ENCODE data around the gene PSKH1. TPM values are rescaled to one million over a fixed set of nuclear protein-coding genes. Genes with fewer than 3 reads are reported as not detected.

PSKH1 gene
- total RNA-seq = 13.5 and 14.8 TPM in 2 replicates

DNA sequence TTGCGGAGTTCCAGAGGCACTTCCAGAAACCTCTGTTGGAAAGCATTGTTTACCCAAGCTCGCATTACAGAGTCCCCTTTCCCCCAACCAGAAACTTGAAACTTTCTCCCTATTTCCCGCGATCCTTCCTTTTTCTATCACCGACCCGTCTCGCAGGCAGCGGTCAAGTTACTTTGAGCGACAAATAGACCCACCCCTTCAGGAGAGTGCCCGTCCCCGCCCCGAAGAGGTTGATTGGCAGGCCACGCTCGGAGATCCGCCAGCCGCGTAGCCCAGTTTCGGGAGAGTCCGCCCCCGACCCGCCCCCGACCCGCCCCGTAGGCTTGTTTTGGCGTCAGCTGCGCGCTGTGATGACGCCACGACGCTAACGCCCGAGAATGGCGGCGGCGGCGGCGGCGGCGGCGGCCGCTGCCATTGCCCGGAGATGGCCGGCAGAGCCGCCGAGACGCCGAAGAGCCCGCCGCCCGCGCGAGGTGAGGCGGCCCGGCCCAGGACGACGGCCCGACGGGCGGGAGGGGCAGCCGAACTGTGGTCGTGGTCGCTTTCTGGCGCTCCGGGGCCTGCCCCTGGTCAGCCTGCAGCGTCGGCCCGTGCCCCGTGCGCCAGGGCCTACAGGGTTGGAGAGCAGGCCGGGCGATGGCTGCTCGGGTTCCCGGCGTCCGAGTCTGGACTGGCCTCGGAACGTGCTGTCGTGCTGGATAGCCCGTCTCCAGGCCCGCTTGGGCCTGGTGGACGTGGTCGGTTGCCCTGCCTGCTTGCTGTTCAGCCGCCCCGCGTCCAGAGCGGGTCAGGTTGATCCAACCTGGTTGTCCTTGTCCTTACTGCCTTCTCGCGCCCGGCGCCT lies at the start of gene PSKH1:
TSS of gene PSKH1 (plus strand) at position 356 of the 844 bp plus-strand sequence. CDS start 15,496 bp downstream, outside the sequence.

DNA sequence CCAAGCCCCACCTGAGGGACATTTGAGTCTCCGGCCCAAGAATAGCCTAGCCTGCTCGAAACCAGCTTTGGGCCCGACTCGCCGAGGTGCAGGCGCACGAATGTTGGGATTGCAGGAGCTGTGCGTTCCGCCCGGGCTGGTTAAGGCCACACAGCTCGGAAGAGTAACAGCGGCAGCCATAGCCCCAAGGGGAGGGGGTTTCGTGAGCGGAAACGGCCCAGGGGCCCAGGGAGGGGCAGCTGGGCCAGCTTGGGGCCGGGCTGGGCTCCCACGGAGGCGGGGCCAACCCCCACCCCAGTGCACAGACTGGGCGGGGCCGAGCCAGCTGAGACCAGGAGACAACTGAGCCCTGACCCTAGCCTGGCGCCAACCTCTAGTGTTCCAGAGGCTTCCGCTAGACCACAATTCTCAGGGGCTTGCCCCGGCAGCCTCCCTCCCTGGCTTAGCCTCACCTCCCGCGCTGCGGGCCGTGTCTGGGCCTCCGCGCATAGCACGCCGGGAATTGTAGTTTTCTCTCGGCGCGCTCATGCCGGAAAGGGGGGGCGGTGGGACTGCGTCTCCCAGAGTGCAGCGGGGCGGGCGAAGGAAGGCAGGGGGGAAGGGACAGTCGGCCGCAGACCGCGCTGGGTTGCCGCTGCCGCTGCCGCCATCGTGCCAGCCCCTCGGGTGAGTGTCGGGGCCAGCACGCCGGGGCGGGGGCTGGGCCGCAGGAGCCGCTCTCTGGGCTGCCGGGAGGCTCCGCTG lies 46.6 kb upstream of the PSKH1 start, which contains the start of gene NUTF2:
TSS of gene NUTF2 (plus strand) at position 614 of the 744 bp plus-strand sequence. CDS start 18,198 bp downstream, outside the sequence.

DNA sequence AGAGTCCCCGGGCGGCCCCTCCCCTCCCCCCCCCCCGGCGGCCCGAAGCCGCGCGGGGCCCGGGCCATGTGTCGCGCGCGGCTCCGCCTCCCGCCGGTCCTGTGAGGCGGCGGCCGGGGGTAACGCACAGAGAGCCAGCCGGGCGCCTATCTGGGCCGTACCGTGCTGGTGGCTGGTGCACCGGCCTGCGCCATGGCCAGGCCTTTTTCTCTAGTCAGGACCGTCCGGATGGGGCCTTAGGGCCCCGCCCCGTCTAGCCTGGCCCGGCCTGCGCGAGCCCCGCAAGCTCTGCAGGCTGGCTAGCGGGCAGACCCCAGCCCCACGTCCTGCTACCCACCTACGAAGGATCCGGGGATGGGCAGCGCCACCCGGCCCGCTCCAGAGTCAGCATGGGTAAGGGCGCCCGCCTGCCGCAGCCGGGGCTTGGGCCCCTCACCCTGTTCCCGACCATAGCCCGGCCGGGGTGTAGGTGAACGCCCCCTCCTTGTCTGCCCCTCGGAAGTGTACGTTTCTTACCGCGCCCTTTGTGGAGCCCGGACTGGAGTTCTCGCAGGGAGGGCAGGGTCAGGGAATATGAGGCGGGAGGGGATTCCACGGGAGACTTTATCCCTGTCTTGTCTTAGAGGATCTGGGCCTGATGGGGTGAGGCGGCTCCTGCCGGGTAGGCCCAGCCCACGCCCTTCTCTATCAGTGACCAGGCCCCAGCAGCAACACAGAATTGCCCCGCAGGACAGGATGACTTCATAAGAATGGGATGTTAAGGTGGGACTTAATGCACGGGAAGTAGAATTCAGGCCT lies 45.8 kb upstream of the PSKH1 start, which contains the start of gene CENPT:
TSS of gene CENPT (minus strand) at position 630 of the 798 bp plus-strand sequence. CDS start 13,834 bp downstream, outside the sequence.

DNA sequence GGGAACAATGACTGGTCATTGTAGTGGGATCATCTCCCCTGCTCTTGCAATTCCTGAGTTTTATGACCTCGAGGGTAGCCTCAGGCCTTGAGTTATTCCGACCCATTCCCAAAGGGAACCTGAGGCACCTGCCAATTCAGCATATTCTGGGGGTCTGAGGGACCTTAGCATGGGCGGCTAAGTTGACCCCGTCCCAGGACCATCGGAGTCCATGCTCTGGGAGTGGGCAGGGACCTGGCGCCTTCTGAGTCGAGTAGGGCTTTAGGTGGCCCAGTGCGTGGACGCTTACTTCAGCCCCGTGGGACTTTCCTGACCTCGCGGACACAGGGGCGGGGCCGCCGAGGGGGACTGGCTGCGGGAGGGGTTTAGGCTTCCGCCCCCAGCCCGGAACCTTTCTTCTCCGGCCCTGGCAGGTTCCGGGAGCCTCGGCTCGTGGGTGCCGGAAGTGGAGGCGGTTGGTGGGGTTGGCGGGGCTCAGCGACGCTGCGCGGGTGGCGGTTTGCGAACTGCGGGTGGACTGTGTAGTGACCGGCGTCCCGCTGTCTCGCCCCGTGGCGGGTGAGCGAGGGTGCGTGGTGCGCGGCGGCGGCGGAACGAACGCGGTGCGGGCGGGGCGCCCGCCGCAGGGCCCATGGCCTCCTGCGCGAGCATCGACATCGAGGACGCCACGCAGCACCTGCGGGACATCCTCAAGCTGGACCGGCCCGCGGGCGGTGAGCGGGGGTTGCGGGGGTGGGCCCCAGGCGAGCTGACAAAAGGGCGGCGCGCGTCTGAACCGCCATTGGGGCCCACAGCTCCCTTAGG lies 20.2 kb upstream of the PSKH1 start, which contains the start of gene EDC4:
TSS of gene EDC4 (plus strand) at position 422 of the 804 bp plus-strand sequence. CDS start at position 632, 210 bp downstream.

DNA sequence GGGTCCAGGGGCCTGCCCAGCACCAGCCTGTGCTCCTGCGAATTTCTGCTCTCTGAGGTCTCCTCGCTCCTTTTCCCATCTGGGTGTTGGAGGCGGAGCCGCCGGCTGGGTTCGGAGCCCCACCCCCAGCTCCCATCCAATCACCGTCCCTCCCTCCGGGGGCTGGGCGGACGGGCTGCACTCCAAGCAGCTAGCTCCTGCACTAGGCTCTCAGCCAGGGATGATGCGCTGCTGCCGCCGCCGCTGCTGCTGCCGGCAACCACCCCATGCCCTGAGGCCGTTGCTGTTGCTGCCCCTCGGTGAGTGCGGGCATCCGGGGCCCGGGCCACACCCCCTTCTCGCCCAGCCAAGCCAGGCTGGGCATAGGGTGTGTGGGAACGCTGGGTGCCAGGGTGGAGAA lies 8.4 kb upstream of the PSKH1 start, which contains the start of gene NRN1L:
TSS of gene NRN1L (plus strand) at position 202 of the 400 bp plus-strand sequence. CDS start at position 221, 19 bp downstream.

DNA sequence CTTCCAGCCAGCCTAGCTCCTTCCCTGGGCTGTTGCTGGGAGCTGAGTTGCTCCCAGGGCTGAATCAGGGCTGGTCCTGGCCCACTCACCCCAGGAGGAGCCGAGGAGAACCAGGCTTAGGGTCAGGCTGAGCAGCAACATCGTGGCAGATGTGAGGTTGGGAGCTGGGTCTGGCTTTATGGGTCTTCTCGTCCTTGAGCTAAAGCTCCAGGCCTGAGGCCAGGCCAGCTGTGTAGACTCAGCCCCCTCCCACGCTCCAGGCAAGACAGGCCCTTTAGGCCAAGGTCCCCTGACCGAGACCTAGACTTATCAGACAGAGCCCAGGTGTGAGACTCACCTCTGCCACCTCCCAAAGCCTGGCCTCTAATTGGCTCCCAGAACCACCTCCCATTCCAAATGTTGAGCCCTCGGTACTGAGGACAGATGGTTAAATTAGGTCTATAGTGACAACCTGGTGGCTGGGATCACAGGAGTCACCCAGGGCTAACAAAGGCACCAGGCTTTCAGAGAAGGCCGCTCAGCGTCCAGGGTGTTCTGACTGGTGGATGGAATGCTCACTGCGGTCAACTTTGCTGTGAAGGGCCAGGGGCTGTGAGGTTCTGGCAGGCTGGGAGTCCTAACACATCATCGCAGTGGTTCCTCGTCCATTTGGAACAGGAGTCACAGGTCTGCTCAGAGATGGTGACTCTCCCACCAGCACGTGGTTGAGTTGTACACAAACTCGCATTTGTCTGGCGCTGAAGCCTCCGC lies 38.8 kb downstream of the PSKH1 start, which contains the start of gene CTRL:
TSS of gene CTRL (minus strand) at position 151 of the 750 bp plus-strand sequence. CDS start at position 141, 10 bp downstream.

DNA sequence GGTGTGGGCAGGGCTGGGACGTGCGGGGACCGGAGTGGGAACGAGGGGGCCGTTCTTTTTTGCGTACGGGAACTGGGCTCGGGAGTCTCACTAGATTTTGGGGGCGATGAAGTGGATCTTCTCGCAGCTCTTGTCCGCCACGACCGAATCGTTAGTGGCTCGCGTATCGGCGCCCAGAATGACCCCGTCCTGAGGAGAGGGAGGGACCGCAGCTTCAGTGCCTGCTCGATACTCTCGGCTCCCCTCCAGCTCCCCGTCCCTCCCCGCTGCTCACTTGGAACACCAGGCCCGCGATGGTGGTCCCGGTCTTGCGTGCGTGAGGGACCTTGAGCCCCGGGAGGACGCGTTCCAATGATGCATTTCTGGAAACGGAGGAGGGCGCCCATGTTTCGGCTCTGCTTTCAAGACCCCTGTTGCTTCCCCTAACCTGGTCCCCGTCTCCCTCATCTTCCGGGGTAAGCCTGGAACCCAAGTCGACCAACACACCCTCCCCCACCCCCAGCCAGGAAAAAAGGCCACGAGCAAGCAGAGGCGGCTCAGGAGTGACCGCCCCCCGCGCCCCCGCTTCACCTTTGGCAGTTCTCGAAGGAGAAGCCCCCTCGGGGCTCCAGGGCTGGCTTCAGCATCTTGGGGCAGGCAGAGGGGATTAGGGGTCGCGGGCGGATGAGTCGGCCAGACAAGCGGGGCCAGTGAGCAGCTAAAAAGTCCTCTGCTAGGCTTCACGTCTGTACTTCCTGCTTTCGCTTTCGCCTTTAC lies 43.2 kb downstream of the PSKH1 start, which contains the start of gene PSMB10:
TSS of gene PSMB10 (minus strand) at position 727 of the 756 bp plus-strand sequence. CDS start at position 626, 101 bp downstream.

DNA sequence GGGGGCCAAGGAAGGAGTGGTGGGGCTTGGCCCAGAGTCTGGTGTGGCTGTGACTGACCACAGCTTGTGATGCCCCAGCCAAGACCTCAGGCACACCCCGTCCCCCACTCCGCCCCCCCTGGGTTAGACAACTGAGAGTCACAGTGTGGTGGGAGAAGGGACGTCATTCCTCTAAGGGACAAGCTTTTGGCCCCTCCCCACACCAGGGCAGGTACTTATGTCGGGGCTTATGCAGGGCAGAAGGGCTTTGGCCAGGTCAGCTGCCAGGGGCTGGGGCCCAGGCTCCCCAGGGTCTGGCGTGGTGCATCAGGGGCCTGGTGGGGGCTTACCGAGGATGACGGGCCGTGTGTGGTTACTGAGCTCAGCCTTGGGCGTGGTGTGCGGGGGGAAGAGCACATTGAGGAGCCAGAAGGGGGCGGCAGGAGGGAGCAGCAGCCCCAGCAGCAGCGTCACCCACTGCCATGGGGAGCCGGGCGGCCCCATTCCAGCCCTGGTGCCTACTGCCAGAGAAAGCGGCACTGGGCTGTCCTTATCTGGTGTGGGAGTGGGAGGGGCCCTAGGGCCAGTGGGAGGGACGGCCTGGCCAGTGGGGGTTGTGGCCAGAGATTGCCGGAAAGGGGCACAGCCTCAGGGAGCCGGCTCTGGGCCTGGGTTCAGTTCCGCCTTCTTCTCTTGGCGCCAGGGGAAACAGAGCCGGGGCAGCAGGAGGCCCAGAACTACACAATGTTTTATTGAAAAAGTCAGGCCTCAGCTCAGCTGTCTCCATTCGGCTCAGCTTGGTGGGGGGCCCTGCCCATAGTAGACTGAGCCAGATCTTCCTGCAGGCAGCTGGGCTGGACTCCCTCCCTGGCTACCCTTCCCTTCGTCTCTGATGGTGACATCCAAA lies 50.8 kb downstream of the PSKH1 start, which contains the start of gene LCAT:
TSS of gene LCAT (minus strand) at position 502 of the 886 bp plus-strand sequence. CDS start at position 483, 19 bp downstream.

DNA sequence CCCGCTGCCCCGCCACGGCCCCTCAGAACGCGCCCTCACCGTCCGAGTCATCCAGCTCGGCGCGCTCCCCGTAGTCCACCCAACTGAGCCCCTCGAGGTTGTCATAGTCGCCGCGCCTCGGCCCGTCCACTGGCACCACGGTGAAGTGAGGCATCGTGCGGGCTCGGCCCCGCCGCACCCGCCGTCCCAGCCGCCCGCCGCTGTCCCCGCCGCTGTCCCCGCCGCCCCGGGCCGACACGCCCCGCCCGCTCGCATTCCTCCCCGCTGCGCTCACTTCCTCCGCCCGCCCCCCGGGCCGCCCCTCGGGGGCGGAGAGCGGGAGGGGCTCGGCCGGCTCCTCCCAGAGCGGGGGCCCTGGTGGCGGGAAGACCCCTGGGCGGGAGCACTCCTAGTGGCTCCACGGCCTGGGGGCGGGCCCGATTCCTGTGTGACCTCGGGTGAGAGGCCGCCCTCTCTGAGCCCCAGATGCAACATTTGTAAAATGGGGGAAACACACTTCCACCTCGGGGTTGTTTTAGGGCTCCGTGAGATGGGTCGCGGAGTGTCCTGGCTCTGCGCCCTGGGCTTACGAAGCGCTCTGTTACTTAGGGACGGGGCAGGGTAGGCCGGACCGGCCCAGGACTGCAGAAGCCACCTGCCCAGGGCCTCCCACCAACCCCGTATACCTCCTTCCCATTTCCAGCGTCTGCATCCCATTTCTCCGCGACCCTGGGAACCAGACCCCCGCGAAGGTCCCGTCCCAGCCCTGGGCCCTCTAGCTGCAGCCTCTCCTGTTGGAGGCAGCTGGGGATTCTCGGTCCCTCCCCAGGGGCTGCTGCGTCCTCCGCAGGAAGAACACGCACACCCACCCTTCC lies 75.6 kb downstream of the PSKH1 start, which contains the start of gene SLC12A4:
TSS of gene SLC12A4 (minus strand) at position 238 of the 854 bp plus-strand sequence. CDS start at position 154, 84 bp downstream.

Other genes starting within 250 kb of the PSKH1 start
- gene CARMIL2, start 248.1 kb upstream of the PSKH1 start, total RNA-seq = 0.28 and 0.38 TPM in 2 replicates
- 10.4 and 20.5 TPM in 2 replicates for gene ACD, start 233.0 kb upstream of the PSKH1 start, total RNA-seq
- gene PARD6A, start 232.3 kb upstream of the PSKH1 start, total RNA-seq = 1.1 and 1.2 TPM in 2 replicates
- 13.2 and 17.8 TPM in 2 replicates for gene ENKD1, start 226.5 kb upstream of the PSKH1 start, total RNA-seq
- 2.5 and 7.6 TPM in 2 replicates for gene C16orf86, start 226.4 kb upstream of the PSKH1 start, total RNA-seq
- gene GFOD2, start 173.9 kb upstream of the PSKH1 start, total RNA-seq = 11.3 and 17.3 TPM in 2 replicates
- gene RANBP10, start 86.7 kb upstream of the PSKH1 start, total RNA-seq = 3.1 and 3.8 TPM in 2 replicates
- gene TSNAXIP1, start 86.4 kb upstream of the PSKH1 start, total RNA-seq = 0.38 and 1.1 TPM in 2 replicates
- 34.7 and 39.5 TPM in 2 replicates for gene THAP11, start 50.9 kb upstream of the PSKH1 start, total RNA-seq
- gene NUTF2, start 46.3 kb upstream of the PSKH1 start, total RNA-seq = 153 and 331 TPM in 2 replicates
- gene CENPT, start 45.6 kb upstream of the PSKH1 start, total RNA-seq = 24.2 and 40.6 TPM in 2 replicates
- gene EDC4, start 20.2 kb upstream of the PSKH1 start, total RNA-seq = 32.7 and 59.4 TPM in 2 replicates
- not detected in 2 replicates for gene NRN1L, start 8.4 kb upstream of the PSKH1 start, total RNA-seq
- gene CTRL, start 38.6 kb downstream of the PSKH1 start, total RNA-seq = 0.56 and 0.96 TPM in 2 replicates
- gene PSMB10, start 43.6 kb downstream of the PSKH1 start, total RNA-seq = 47.9 and 55.8 TPM in 2 replicates
- 3.1 and 8.5 TPM in 2 replicates for gene LCAT, start 50.9 kb downstream of the PSKH1 start, total RNA-seq
- gene SLC12A4, start 75.4 kb downstream of the PSKH1 start, total RNA-seq = 103 and 122 TPM in 2 replicates
- not detected in 2 replicates for gene DPEP3, start 87.2 kb downstream of the PSKH1 start, total RNA-seq
- gene DPEP2, start 106.2 kb downstream of the PSKH1 start, total RNA-seq = under 0.01 TPM in 1 of 2 replicates, not detected in the other
- not detected in 2 replicates for gene DPEP2NB, start 122.7 kb downstream of the PSKH1 start, total RNA-seq
- gene DDX28, start 130.0 kb downstream of the PSKH1 start, total RNA-seq = 6.2 and 10.2 TPM in 2 replicates
- gene DUS2, start 130.0 kb downstream of the PSKH1 start, total RNA-seq = 14.4 and 23.2 TPM in 2 replicates
- gene NFATC3, start 192.1 kb downstream of the PSKH1 start, total RNA-seq = 9.2 and 12.1 TPM in 2 replicates